ENCODE results near the gene ZFYVE16.
A peak's percentile ranks its signal among the peaks of the same experiment; 100 is the strongest.
"Not testable (repeated sequence)": the region's sequence is repeated elsewhere in the genome, so short reads cannot be mapped to it uniquely, and the experiment has no call there.

The ZFYVE16 gene

GRCh38 chr5:80411589-80412219, 3.8 kb downstream of the ZFYVE16 start:
- DNase-seq = no peak

GRCh38 chr5:80414113-80414512, 6.2 kb downstream of the ZFYVE16 start:
- no peak for DNase-seq

- no peak for DNase-seq
Observed at GRCh38 chr5:80417973-80418372, 10.1 kb downstream of the ZFYVE16 start.

- not testable (repeated sequence) for DNase-seq
Observed at GRCh38 chr5:80424365-80424764, 16.5 kb downstream of the ZFYVE16 start.

GRCh38 chr5:80435476-80435875, 27.6 kb downstream of the ZFYVE16 start:
- DNase-seq = no peak

GRCh38 chr5:80437326-80437725, 29.5 kb downstream of the ZFYVE16 start:
- DNase-seq = no peak

GRCh38 chr5:80438739-80439138, 30.9 kb downstream of the ZFYVE16 start:
- no peak for DNase-seq

- DNase-seq = no peak
Observed at GRCh38 chr5:80439213-80439612, 31.3 kb downstream of the ZFYVE16 start.

GRCh38 chr5:80442742-80443141, 34.9 kb downstream of the ZFYVE16 start:
- DNase-seq = no peak

- no peak for DNase-seq
Observed at GRCh38 chr5:80453366-80453765, 45.5 kb downstream of the ZFYVE16 start.

GRCh38 chr5:80463269-80463668, 55.4 kb downstream of the ZFYVE16 start:
- DNase-seq = no peak

GRCh38 chr5:80466669-80467485, 59.0 kb downstream of the ZFYVE16 start:
- no peak for DNase-seq

- no peak for DNase-seq
Observed at GRCh38 chr5:80468131-80468530, 60.3 kb downstream of the ZFYVE16 start.

- DNase-seq = not testable (repeated sequence)
Observed at GRCh38 chr5:80470631-80471030, 62.8 kb downstream of the ZFYVE16 start.

GRCh38 chr5:80474929-80475328, 67.1 kb downstream of the ZFYVE16 start:
- no peak for DNase-seq

- DNase-seq = no peak
Observed at GRCh38 chr5:80479713-80480112, 71.8 kb downstream of the ZFYVE16 start.

GRCh38 chr5:80480354-80480753, 72.5 kb downstream of the ZFYVE16 start:
- DNase-seq = no peak

- no peak for DNase-seq
Observed at GRCh38 chr5:80481019-80481893, 73.4 kb downstream of the ZFYVE16 start.

GRCh38 chr5:80482578-80482977, 74.7 kb downstream of the ZFYVE16 start:
- DNase-seq = no peak

- no peak for DNase-seq
Observed at GRCh38 chr5:80483636-80484232, 75.9 kb downstream of the ZFYVE16 start.

- no peak for DNase-seq
Observed at GRCh38 chr5:80487444-80487828, 79.6 kb downstream of the ZFYVE16 start.

GRCh38 chr5:80487829-80488721, 80.2 kb downstream of the ZFYVE16 start, which contains the start of gene FAM151B:
FAM151B (plus strand) TSS chr5:80488100; CDS start chr5:80488124, 24 bp downstream.
- peak; percentile 84 for DNase-seq
